B cell (primary cell): ENCODE data around the gene CHST11. TPM values are rescaled to one million over a fixed set of nuclear protein-coding genes. Genes with fewer than 3 reads are reported as not detected.

Experiments used
- ATAC-seq: fragments of 200-7000 bp; cut with Tn5 transposase; one replicate; pipeline ENCODE4 v1.10.0; 2021; ENCODE audit warnings: low read depth, mild to moderate bottlenecking, moderate number of reproducible peaks, moderate library complexity
- CTCF ChIA-PET: fragments of 350-600 bp; sonication (Branson Sonifier 250); formaldehyde crosslinking; loops from one replicate; lab custom pipeline; 2021; ENCODE audit warnings: antibody characterized with exemption, inconsistent platforms; lab: Charles Lee
- POLR2A ChIA-PET: fragments of 350-600 bp; sonication (Branson Sonifier 250); formaldehyde crosslinking; loops from one replicate; lab custom pipeline; 2021; ENCODE audit warnings: antibody characterized with exemption; lab: Charles Lee
- DNase-seq: peaks from one replicate; pipeline ENCODE4 v3.0.0; 2013
- H2AFZ ChIP-seq: 2 replicates; pipeline ENCODE4 v1.6.1; 2012; ENCODE audit warnings: mild to moderate bottlenecking, low read depth, low read length; ENCODE audit not compliant: insufficient read depth, poor library complexity, severe bottlenecking
- H3K27ac ChIP-seq, 2 donors: 1 replicate in 1 of 2; 2 replicates in 1 of 2; pipeline ENCODE4 v1.5.1; 2012 to 2013; ENCODE audit warnings: low read length in 2 of 2, mild to moderate bottlenecking in 2 of 2, moderate library complexity in 1 of 2
- H3K27me3 ChIP-seq, 4 experiments: fragments of 200-600 bp in 1 of 4; sonication (generic) in 1 of 4; replicated peaks in 1 of 4; 1 replicate in 2 of 4; 2 replicates in 2 of 4; pipeline versions ENCODE4 v1.6.1 to v1.7.0; 2013 to 2016; ENCODE audit warnings: low read length in 3 of 4, mild to moderate bottlenecking in 2 of 4, mixed read lengths in 1 of 4, moderate library complexity in 1 of 4; ENCODE audit not compliant: insufficient read depth in 4 of 4, control insufficient read depth in 3 of 4; ENCODE audit errors: control extremely low read depth in 1 of 4
- H3K36me3 ChIP-seq, 2 experiments: replicated peaks in 1 of 2; 1 replicate in 1 of 2; 2 replicates in 1 of 2; pipeline versions ENCODE4 v1.6.1 to v1.7.1; 2013; ENCODE audit warnings: low read length in 1 of 2; ENCODE audit not compliant: insufficient read depth in 2 of 2, control insufficient read depth in 1 of 2; ENCODE audit errors: control extremely low read depth in 1 of 2, extremely low read depth in 1 of 2
- H3K4me1 ChIP-seq, 2 donors: fragments of 200-600 bp in 1 of 2; sonication (generic) in 1 of 2; 1 replicate in 1 of 2; 2 replicates in 1 of 2; pipeline versions ENCODE4 v1.5.1 to v1.6.1; 2013 to 2017; ENCODE audit warnings: low read length in 2 of 2; ENCODE audit not compliant: control insufficient read depth in 2 of 2, insufficient read depth in 2 of 2
- H3K4me2 ChIP-seq: replicated peaks from 2 replicates; pipeline ENCODE3; 2012; ENCODE audit warnings: mild to moderate bottlenecking, low read depth, low read length; ENCODE audit not compliant: poor library complexity, severe bottlenecking
- H3K4me3 ChIP-seq, 5 experiments: fragments of 200-600 bp in 1 of 5; sonication (generic) in 1 of 5; 1 replicate in 3 of 5; 2 replicates in 2 of 5; pipeline versions ENCODE4 v1.5.1 to v1.7.0; 2011 to 2016; ENCODE audit warnings: low read length in 4 of 5, mild to moderate bottlenecking in 4 of 5, low read depth in 2 of 5, control low read depth in 1 of 5, moderate library complexity in 1 of 5; ENCODE audit not compliant: insufficient read depth in 1 of 5; ENCODE audit errors: control extremely low read depth in 1 of 5, extremely low read depth in 1 of 5
- H3K79me2 ChIP-seq: fragments of 200-600 bp; sonication (generic); one replicate; pipeline ENCODE4 v1.6.0; 2016; ENCODE audit warnings: low read length; ENCODE audit not compliant: control insufficient read depth, insufficient read depth
- H3K9ac ChIP-seq: fragments of 200-600 bp; sonication (generic); 2 replicates; pipeline ENCODE4 v1.6.1; 2017; ENCODE audit warnings: mild to moderate bottlenecking, low read length, moderate library complexity
- H3K9me3 ChIP-seq, 3 donors: one replicate each; pipeline versions ENCODE4 v1.6.1 to v1.7.1; 2013; ENCODE audit warnings: low read length in 2 of 3; ENCODE audit not compliant: control insufficient read depth in 2 of 3, insufficient read depth in 1 of 3; ENCODE audit errors: control extremely low read depth in 1 of 3
- H4K20me1 ChIP-seq: 2 replicates; pipeline ENCODE4 v1.6.0; 2012; ENCODE audit warnings: mild to moderate bottlenecking, low read length; ENCODE audit not compliant: insufficient read depth, control insufficient read depth, poor library complexity, severe bottlenecking
- H3K27ac Mint-ChIP-seq: one replicate; pipeline ENCODE4 v1.8.0; 2021; ENCODE audit warnings: mixed read lengths
- H3K27me3 Mint-ChIP-seq: one replicate; pipeline ENCODE4 v1.8.0; 2021; ENCODE audit warnings: mixed read lengths
- H3K4me1 Mint-ChIP-seq: one replicate; pipeline ENCODE4 v1.8.0; 2021; ENCODE audit warnings: mixed read lengths
- H3K4me3 Mint-ChIP-seq: one replicate; pipeline ENCODE4 v1.8.0; 2021; ENCODE audit warnings: mixed read lengths
- H3K9me3 Mint-ChIP-seq: one replicate; pipeline ENCODE4 v1.8.0; 2022; ENCODE audit warnings: mixed read lengths; ENCODE audit not compliant: insufficient read depth
- EZH2 ChIP-seq: IDR thresholded peaks from 2 replicates; pipeline ENCODE4 v1.6.1; 2012; ENCODE audit warnings: borderline replicate concordance, low read depth, mild to moderate bottlenecking, moderate library complexity, low read length; ENCODE audit not compliant: insufficient read depth, poor library complexity, severe bottlenecking
- WGBS: methylation state at CpG from one replicate; pipeline ENCODE4 v1.1.5; 2013; ENCODE audit warnings: missing lambda C conversion rate; ENCODE audit not compliant: insufficient coverage; 5-methylcytosine and 5-hydroxymethylcytosine counted together
- intact Hi-C: fragments of 100-400 bp; cut with micrococcal nuclease; formaldehyde crosslinking; loops from one replicate; pipeline ENCODE4 v1.10.0; 2022
- polyA plus RNA-seq: library from polyadenylated mRNA; depleted of rRNA; stranded (reverse); fragments of >200 nt; gene quantifications from 2 replicates; pipeline ENCODE4 v1.2.3, GENCODE V29; 2012
- total RNA-seq, 2 donors: library from RNA; stranded (reverse); fragments of 120-200 nt in 1 of 2; gene quantifications; 1 replicate in 1 of 2; 2 replicates in 1 of 2; pipeline versions ENCODE4 v1.2.3 to v1.2.4, GENCODE V29; 2013 to 2022
- TF ChIP-seq, protein P1 (sequence below): fragments of 200-600 bp; IDR thresholded peaks from one replicate; pipeline ENCODE4 v1.8.0; 2022; ENCODE audit warnings: antibody characterized with exemption, mild to moderate bottlenecking

CHST11 gene
- total and polyA plus RNA-seq, 2 donors (not counting 1 experiment from before 2014, with no cell fraction given), result 46.3 to 152 TPM

DNA sequence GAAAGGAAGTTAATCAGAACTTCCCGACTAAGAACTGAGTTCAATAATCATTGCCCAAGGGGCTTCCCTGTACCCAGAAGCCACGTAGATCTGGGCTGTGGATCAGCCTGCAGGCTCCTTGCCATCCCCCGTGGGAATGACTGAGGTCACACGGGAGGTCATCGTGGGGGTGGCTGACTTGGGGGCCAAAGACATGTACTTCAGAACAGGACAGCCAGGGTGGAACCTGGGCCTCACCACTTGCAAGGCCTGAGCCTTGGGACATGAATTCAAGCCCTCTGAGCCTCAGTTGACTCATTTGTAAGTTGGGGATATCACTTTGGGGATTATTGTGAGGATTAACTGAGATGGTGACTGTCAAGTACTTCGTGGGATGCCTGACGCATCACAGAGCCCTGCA lies 280.4 kb downstream of the CHST11 start:
- no peak for DNase-seq
- H3K4me1 Mint-ChIP-seq, result peaks cover 79% of the 10 kb centered on the region
- 89% methylated on average over 7 of the region's 7 CpGs for WGBS
- peak overlapping the region in 1 of 2 donors; percentile 83 for H3K27ac ChIP-seq
- no peaks in the 10 kb centered on the region for H3K27me3 Mint-ChIP-seq
- intact Hi-C loops, result no loop called here
- H3K4me2 ChIP-seq, result peak overlapping the region; percentile 26
- ATAC-seq, result no peak
- TF ChIP-seq EZH2, result no peak
- TF ChIP-seq, protein P1, sequence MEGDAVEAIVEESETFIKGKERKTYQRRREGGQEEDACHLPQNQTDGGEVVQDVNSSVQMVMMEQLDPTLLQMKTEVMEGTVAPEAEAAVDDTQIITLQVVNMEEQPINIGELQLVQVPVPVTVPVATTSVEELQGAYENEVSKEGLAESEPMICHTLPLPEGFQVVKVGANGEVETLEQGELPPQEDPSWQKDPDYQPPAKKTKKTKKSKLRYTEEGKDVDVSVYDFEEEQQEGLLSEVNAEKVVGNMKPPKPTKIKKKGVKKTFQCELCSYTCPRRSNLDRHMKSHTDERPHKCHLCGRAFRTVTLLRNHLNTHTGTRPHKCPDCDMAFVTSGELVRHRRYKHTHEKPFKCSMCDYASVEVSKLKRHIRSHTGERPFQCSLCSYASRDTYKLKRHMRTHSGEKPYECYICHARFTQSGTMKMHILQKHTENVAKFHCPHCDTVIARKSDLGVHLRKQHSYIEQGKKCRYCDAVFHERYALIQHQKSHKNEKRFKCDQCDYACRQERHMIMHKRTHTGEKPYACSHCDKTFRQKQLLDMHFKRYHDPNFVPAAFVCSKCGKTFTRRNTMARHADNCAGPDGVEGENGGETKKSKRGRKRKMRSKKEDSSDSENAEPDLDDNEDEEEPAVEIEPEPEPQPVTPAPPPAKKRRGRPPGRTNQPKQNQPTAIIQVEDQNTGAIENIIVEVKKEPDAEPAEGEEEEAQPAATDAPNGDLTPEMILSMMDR, result no peak
- H4K20me1 ChIP-seq, result peaks cover 11% of the 10 kb centered on the region
- H3K9me3 Mint-ChIP-seq, result no peaks in the 10 kb centered on the region
- H2AFZ ChIP-seq, result no peak overlapping the region
- ChIA-PET CTCF (interaction anchor here (1.2 kb wide), 1 partner anchor 355 kb away, joined by 3 read pairs; no protein-coding TSS in a partner anchor), POLR2A (no interaction called here)
- peaks cover 56 to 70% of the 10 kb centered on the region in 2 donors for H3K4me1 ChIP-seq
- no peak overlapping the region for H3K4me3 Mint-ChIP-seq
- peaks cover 52% of the 10 kb centered on the region for H3K79me2 ChIP-seq
- H3K36me3 ChIP-seq, result peaks cover 0 to 4% of the 10 kb centered on the region in 2 experiments
- no peak overlapping the region for H3K9ac ChIP-seq
- no peak overlapping the region for H3K4me3 ChIP-seq
- no peaks in the 10 kb centered on the region for H3K9me3 ChIP-seq
- H3K27ac Mint-ChIP-seq, result peak overlapping the region; percentile 84
- no peaks in the 10 kb centered on the region for H3K27me3 ChIP-seq

DNA sequence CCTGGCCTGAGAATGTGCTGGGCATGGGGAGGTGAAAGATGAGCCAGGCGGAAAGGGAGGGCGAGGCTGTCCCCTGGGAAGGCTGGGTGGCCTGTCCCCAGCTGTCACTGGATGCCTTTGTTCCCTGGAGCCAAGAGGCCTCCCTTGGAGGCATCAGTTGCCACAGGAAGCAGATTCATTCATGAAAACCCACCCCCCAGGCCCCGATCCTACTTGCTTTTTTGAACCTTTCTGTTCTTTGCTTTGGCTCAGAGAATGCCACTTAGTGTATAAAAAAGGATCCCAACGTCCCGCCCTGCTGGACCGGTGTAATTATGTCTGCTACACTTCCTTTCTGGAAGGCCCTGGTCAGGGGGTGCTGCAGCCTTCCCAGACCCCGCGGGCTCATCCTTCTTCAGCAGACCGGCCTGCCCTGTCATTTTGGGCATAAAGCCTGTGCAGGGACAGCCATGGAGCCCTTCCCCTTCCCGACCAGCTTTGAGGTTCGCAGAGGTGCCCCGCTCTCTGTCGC lies 281.1 kb downstream of the CHST11 start:
- peak overlapping the region in 1 of 2 donors; percentile 83 for H3K27ac ChIP-seq
- ChIA-PET POLR2A (interaction anchor here (0.9 kb wide), 1 partner anchor 16 kb away, joined by 4 read pairs; no protein-coding TSS in a partner anchor), CTCF (interaction anchor here (0.8 to 1.0 kb wide), 2 partner anchors 53 to 54 kb away, joined by 3 read pairs; no protein-coding TSS in a partner anchor)
- no peaks in the 10 kb centered on the region for H3K27me3 ChIP-seq
- TF ChIP-seq, protein P1, result no peak
- no peak for TF ChIP-seq EZH2
- no peak overlapping the region for H2AFZ ChIP-seq
- H3K27ac Mint-ChIP-seq, result peak overlapping the region; percentile 93
- 84% methylated on average over 12 of the region's 13 CpGs for WGBS
- DNase-seq, result no peak
- peak overlapping the region; percentile 26 for H3K4me2 ChIP-seq
- H3K27me3 Mint-ChIP-seq, result no peaks in the 10 kb centered on the region
- H3K9ac ChIP-seq, result no peak overlapping the region
- peaks cover 83% of the 10 kb centered on the region for H3K4me1 Mint-ChIP-seq
- no peaks in the 10 kb centered on the region for H3K9me3 ChIP-seq
- H3K36me3 ChIP-seq, result peaks cover 0 to 6% of the 10 kb centered on the region in 2 experiments
- H3K9me3 Mint-ChIP-seq, result no peaks in the 10 kb centered on the region
- peaks cover 18% of the 10 kb centered on the region for H4K20me1 ChIP-seq
- peak overlapping the region; percentile 30 for H3K4me3 Mint-ChIP-seq
- H3K4me1 ChIP-seq, result peaks cover 64 to 78% of the 10 kb centered on the region in 2 donors
- no peak for ATAC-seq
- peaks cover 54% of the 10 kb centered on the region for H3K79me2 ChIP-seq
- no peak overlapping the region for H3K4me3 ChIP-seq
- intact Hi-C loops, result no loop called here
